A549 (cell line): ENCODE measurements around the gene INAFM1. TPM values are rescaled to one million over a fixed set of nuclear protein-coding genes. Genes with fewer than 3 reads are reported as not detected.

Experiments used
- ATAC-seq, 2 experiments: fragments of 200-7000 bp in 1 of 2; fragments of >200 bp in 1 of 2; cut with Nextera tagmentation in 1 of 2; cut with Tn5 transposase in 1 of 2; 3 replicates each; pipeline versions ENCODE4 v1.8.0 to v1.9.1; 2018 to 2020; ENCODE audit warnings: mild to moderate bottlenecking in 1 of 2, moderate library complexity in 1 of 2
- CTCF ChIA-PET: fragments of 300-600 bp; sonication (Branson Sonifier 250); formaldehyde crosslinking; extraction: SDS; loops from one replicate; lab custom pipeline; 2021; ENCODE audit warnings: antibody characterized with exemption, inconsistent platforms; lab: Yijun Ruan, JAX
- POLR2A ChIA-PET: fragments of 350-600 bp; formaldehyde crosslinking; extraction: SDS; loops from one replicate; lab custom pipeline; 2021; ENCODE audit warnings: antibody characterized with exemption, inconsistent platforms; lab: Yijun Ruan, JAX
- DNase-seq, 2 experiments: peaks; one replicate each; pipeline versions ENCODE4 v3.0.0 to v3.0.0-alpha.2; 2011 to 2016; ENCODE audit warnings: low read depth in 1 of 2, low spot score in 1 of 2
- FAIRE-seq: peaks from 2 replicates; lab custom pipeline; 2011; peaks lifted over from hg19 to GRCh38; lab: Jason Lieb, UNC
- H3K27ac ChIP-seq, 2 experiments: fragments of >200 bp; sonication (Bioruptor Twin); formaldehyde crosslinking; 3 replicates each; pipeline ENCODE4 v1.5.1; 2016 to 2017
- H3K4me1 ChIP-seq: fragments of >200 bp; sonication (Bioruptor Twin); formaldehyde crosslinking; 3 replicates; pipeline ENCODE4 v1.6.1; 2016
- H3K4me2 ChIP-seq: fragments of >200 bp; sonication (Bioruptor Twin); formaldehyde crosslinking; 3 replicates; pipeline ENCODE4 v1.6.1; 2016
- H3K4me3 ChIP-seq: fragments of >200 bp; sonication (Bioruptor Twin); formaldehyde crosslinking; 3 replicates; pipeline ENCODE4 v1.5.1; 2016
- H3K9me3 ChIP-seq: fragments of >200 bp; sonication (Bioruptor Twin); formaldehyde crosslinking; 3 replicates; pipeline ENCODE4 v1.6.1; 2016
- BHLHE40 ChIP-seq: IDR thresholded peaks from 2 replicates; pipeline ENCODE4 v1.6.1; 2012; ENCODE audit warnings: low read depth, low read length, inconsistent platforms
- CBX2 ChIP-seq: fragments of 200-600 bp; sonication (generic); IDR thresholded peaks from 2 replicates; pipeline ENCODE4 v1.6.1; 2016; ENCODE audit warnings: low read depth, mild to moderate bottlenecking, borderline replicate concordance
- CEBPB ChIP-seq, 2 experiments: fragments of >200 bp in 1 of 2; sonication (Bioruptor Twin) in 1 of 2; formaldehyde crosslinking in 1 of 2; IDR thresholded peaks; 2 replicates each; pipeline ENCODE4 v1.6.1; 2012 to 2016
- CHD4 ChIP-seq: fragments of 200-600 bp; sonication (generic); IDR thresholded peaks from 2 replicates; pipeline ENCODE4 v1.6.1; 2016; ENCODE audit warnings: antibody characterized with exemption, mild to moderate bottlenecking, borderline replicate concordance
- E2F6 ChIP-seq: IDR thresholded peaks from 2 replicates; pipeline ENCODE4 v1.6.1; 2012; ENCODE audit warnings: low read depth, borderline replicate concordance
- ELK1 ChIP-seq: fragments of 150-350 bp; IDR thresholded peaks from 2 replicates; pipeline ENCODE4 v1.6.1; 2014; ENCODE audit warnings: low read depth, mild to moderate bottlenecking, low read length
- EP300 ChIP-seq, 2 experiments: fragments of >200 bp; sonication (Bioruptor Twin); formaldehyde crosslinking; IDR thresholded peaks; 2 replicates in 1 of 2; 3 replicates in 1 of 2; pipeline ENCODE4 v1.6.1; 2016 to 2017
- FOSL2 ChIP-seq, 2 experiments: fragments of 450-650 bp in 1 of 2; fragments of >200 bp in 1 of 2; sonication (Bioruptor Twin) in 1 of 2; formaldehyde crosslinking; IDR thresholded peaks; 2 replicates each; pipeline versions ENCODE4 v1.5.0 to v1.6.1; 2016 to 2020; ENCODE audit warnings: mild to moderate bottlenecking in 1 of 2, moderate library complexity in 1 of 2
- HDAC2 ChIP-seq: fragments of 200-600 bp; sonication (generic); IDR thresholded peaks from 2 replicates; pipeline ENCODE4 v1.6.1; 2016
- HEYL ChIP-seq: fragments of 250-450 bp; sonication (Bioruptor Pico); IDR thresholded peaks from 2 replicates; pipeline ENCODE4 v1.8.0; 2021; ENCODE audit warnings: mild to moderate bottlenecking, moderate library complexity
- HOXB5 ChIP-seq: fragments of 250-450 bp; sonication (Bioruptor Pico); IDR thresholded peaks from 2 replicates; pipeline ENCODE4 v1.5.0; 2020; ENCODE audit warnings: mild to moderate bottlenecking, moderate library complexity
- KDM5A ChIP-seq: fragments of 200-600 bp; sonication (generic); IDR thresholded peaks from 2 replicates; pipeline ENCODE4 v1.6.1; 2016; ENCODE audit warnings: antibody characterized with exemption, mild to moderate bottlenecking
- MAX ChIP-seq: IDR thresholded peaks from 2 replicates; pipeline ENCODE4 v1.6.1; 2012
- NR3C1 ChIP-seq: fragments of >200 bp; sonication (Bioruptor Twin); formaldehyde crosslinking; IDR thresholded peaks from 3 replicates; pipeline ENCODE4 v1.6.1; 2017
- PHF8 ChIP-seq: fragments of 200-600 bp; sonication (generic); IDR thresholded peaks from 2 replicates; pipeline ENCODE4 v1.6.1; 2016; ENCODE audit warnings: low read depth, mild to moderate bottlenecking, antibody characterized with exemption, moderate library complexity, borderline replicate concordance
- RAD21 ChIP-seq, 2 experiments: fragments of >200 bp in 1 of 2; sonication (Bioruptor Twin) in 1 of 2; formaldehyde crosslinking in 1 of 2; IDR thresholded peaks in 1 of 2; conservative IDR thresholded peaks in 1 of 2; 2 replicates in 1 of 2; 3 replicates in 1 of 2; pipeline ENCODE4 v1.6.1; 2012 to 2018; ENCODE audit warnings: inconsistent platforms in 1 of 2
- RARB ChIP-seq: fragments of 250-450 bp; sonication (Bioruptor Pico); IDR thresholded peaks from 2 replicates; pipeline ENCODE4 v1.8.0; 2021; ENCODE audit warnings: mild to moderate bottlenecking, moderate library complexity
- RCOR1 ChIP-seq: fragments of 150-350 bp; IDR thresholded peaks from 2 replicates; pipeline ENCODE4 v1.6.1; 2014; ENCODE audit warnings: antibody characterized with exemption, low read length, low read depth
- RNF2 ChIP-seq: fragments of 200-600 bp; sonication (generic); IDR thresholded peaks from 2 replicates; pipeline ENCODE4 v1.6.1; 2016; ENCODE audit warnings: low read depth, mild to moderate bottlenecking, antibody characterized with exemption, moderate library complexity, borderline replicate concordance
- SREBF2 ChIP-seq: fragments of 450-650 bp; IDR thresholded peaks from 2 replicates; pipeline ENCODE4 v1.6.1; 2014; ENCODE audit warnings: mild to moderate bottlenecking, moderate library complexity
- TP53 ChIP-seq: fragments of 250-450 bp; sonication (Bioruptor Pico); IDR thresholded peaks from 2 replicates; pipeline ENCODE4 v1.5.0; 2021; ENCODE audit warnings: mild to moderate bottlenecking, moderate library complexity
- ZC3H11A ChIP-seq: fragments of 450-650 bp; IDR thresholded peaks from 2 replicates; pipeline ENCODE4 v1.6.1; 2014; ENCODE audit warnings: antibody characterized with exemption, mild to moderate bottlenecking
- ZSCAN20 ChIP-seq: fragments of 250-450 bp; sonication (Bioruptor Pico); IDR thresholded peaks from 2 replicates; pipeline ENCODE4 v1.8.0; 2022; ENCODE audit warnings: mild to moderate bottlenecking, moderate library complexity
- WGBS: methylation state at CpG from one replicate; pipeline ENCODE4 v1.1.6; 2017; ENCODE audit errors: missing lambda C conversion rate; 5-methylcytosine and 5-hydroxymethylcytosine counted together
- polyA plus RNA-seq, 4 experiments: library from polyadenylated mRNA; depleted of rRNA in 3 of 4; stranded (reverse); fragments of >200 nt; fragmentation: RNase III in 1 of 4; extraction: RNeasy Plus Mini Kit Qiagen cat#74134 plus additional on column Dnase treatment in 1 of 4; gene quantifications; 2 replicates in 3 of 4; 3 replicates in 1 of 4; pipeline ENCODE4 v1.2.3, GENCODE V29; 2011 to 2017

Gene INAFM1
- polyA plus RNA-seq, 2 of the 4 experiments (the other 2 are of a cell fraction), result 1.5 to 5.5 TPM

- H3K4me1 ChIP-seq, result peaks cover 19% of the 10 kb centered on the region
- no peak overlapping the region for H3K4me3 ChIP-seq
- WGBS, result 75% methylated on average over 4 of the region's 4 CpGs
- CTCF ChIA-PET, result interaction anchor here (1.2 to 7.1 kb wide), 6 partner anchors 10 to 75 kb away, joined by 4 to 73 read pairs (median 6); partner anchors contain the start of gene DHX34
- POLR2A ChIA-PET, result interaction anchor here (0.7 to 2.4 kb wide), 2 partner anchors 32 to 43 kb away, joined by 4 to 21 read pairs; partner anchors contain the start of gene DHX34
- H3K9me3 ChIP-seq, result peaks cover 18% of the 10 kb centered on the region
- H3K4me2 ChIP-seq, result no peak overlapping the region
- H3K27ac ChIP-seq, result peak overlapping the region; percentile 67 to 81; a peak in 5 of 6 replicates
- TF ChIP-seq CEBPB (IDR thresholded peaks at IDR 0.05) (no peak), HEYL (0 out of 2 replicates have a peak, but pooled peaks have one; percentile 46), MAX (peak; percentile 64)
- no peak for ATAC-seq
- no peak for DNase-seq
- no peak for FAIRE-seq
Observed at GRCh38 chr19:47316513-47316912, 41.8 kb downstream of the INAFM1 start.

- Histone ChIP-seq H3K4me1 (peaks cover 8% of the 10 kb centered on the region), H3K27ac (peak overlapping the region; percentile 21 to 24; a peak in 1 of 6 replicates), H3K4me2 (no peak overlapping the region), H3K9me3 (peaks cover 5% of the 10 kb centered on the region), H3K4me3 (no peak overlapping the region)
- DNase-seq (no peak), ATAC-seq (no peak), FAIRE-seq (no peak)
- POLR2A ChIA-PET, result no interaction called here
- no peak for TF ChIP-seq HDAC2
- no peak for TF ChIP-seq EP300 (IDR thresholded peaks at IDR 0.05)
- no peak for TF ChIP-seq E2F6
- TF ChIP-seq RAD21 (conservative IDR thresholded peaks at IDR 0.05 in 1 of 2, IDR thresholded peaks at IDR 0.05 in 1 of 2), result no peak
- TF ChIP-seq RNF2, result no peak
- TF ChIP-seq RCOR1, result no peak
- no peak for TF ChIP-seq FOSL2 (IDR thresholded peaks at IDR 0.05)
- TF ChIP-seq FOSL2 (CRISPR knock-in tag; IDR thresholded peaks at IDR 0.05), result no peak
- TF ChIP-seq KDM5A, result no peak
- no peak for TF ChIP-seq NR3C1
- no peak for TF ChIP-seq CHD4
- no peak for TF ChIP-seq BHLHE40
- no peak for TF ChIP-seq ELK1
- TF ChIP-seq TP53, result no peak
- no peak for TF ChIP-seq ZC3H11A
- no peak for TF ChIP-seq MAX
- WGBS, result 93% methylated on average over 46 of the region's 46 CpGs
- CTCF ChIA-PET, result interaction anchor here (0.6 to 1.7 kb wide), 5 partner anchors 14 to 445 kb away, joined by 3 to 11 read pairs (median 5); partner anchors contain the start of gene DHX34
Observed at GRCh38 chr19:47319923-47320871, 45.5 kb downstream of the INAFM1 start.

GRCh38 chr19:47321630-47322029, 46.9 kb downstream of the INAFM1 start:
- 80% methylated on average over 1 of the region's 1 CpG for WGBS

More at GRCh38 chr19:47321630-47322029, 46.9 kb downstream of the INAFM1 start:
- peaks cover 5% of the 10 kb centered on the region for H3K9me3 ChIP-seq
- POLR2A ChIA-PET, result no interaction called here
- TF ChIP-seq HOXB5 (CRISPR knock-in tag) (no peak), EP300 (IDR thresholded peaks at IDR 0.05) (no peak), FOSL2 (IDR thresholded peaks at IDR 0.05) (no peak), FOSL2 (CRISPR knock-in tag; IDR thresholded peaks at IDR 0.05) (no peak), CBX2 (no peak), NR3C1 (no peak), PHF8 (no peak), RARB (CRISPR knock-in tag) (no peak), SREBF2 (no peak), ZSCAN20 (CRISPR knock-in tag) (no peak)
- DNase-seq (no peak), ATAC-seq (no peak), FAIRE-seq (no peak)
- H3K4me3 ChIP-seq, result no peak overlapping the region
- H3K27ac ChIP-seq, result no peak overlapping the region
- H3K4me2 ChIP-seq, result no peak overlapping the region
- CTCF ChIA-PET, result interaction anchor here (1.0 to 1.7 kb wide), 3 partner anchors 9 to 28 kb away, joined by 3 to 11 read pairs (median 4); partner anchors contain the start of genes C5AR2 and DHX34
- H3K4me1 ChIP-seq, result no peaks in the 10 kb centered on the region
